KMS-11 (cell line): ENCODE data around the gene FREM1.

Experiments
- H2AFZ ChIP-seq: fragments of 200-600 bp; sonication (generic); 2 replicates; pipeline ENCODE4 v1.6.1; 2016; ENCODE audit warnings: antibody characterized with exemption, mixed run types, low read depth
- H3K27ac ChIP-seq: fragments of 200-600 bp; sonication (generic); 2 replicates; pipeline ENCODE4 v1.6.1; 2016; ENCODE audit warnings: mild to moderate bottlenecking, mixed run types
- H3K27me3 ChIP-seq: fragments of 200-600 bp; sonication (generic); 2 replicates; pipeline ENCODE4 v1.6.1; 2017; ENCODE audit warnings: mild to moderate bottlenecking, low read depth, mixed run types, moderate library complexity; ENCODE audit not compliant: insufficient read depth
- H3K36me3 ChIP-seq: fragments of 200-600 bp; sonication (generic); 2 replicates; pipeline ENCODE4 v1.6.1; 2017; ENCODE audit warnings: mild to moderate bottlenecking, mixed run types; ENCODE audit not compliant: insufficient read depth
- H3K4me1 ChIP-seq: fragments of 200-600 bp; sonication (generic); 2 replicates; pipeline ENCODE4 v1.6.1; 2016; ENCODE audit warnings: mild to moderate bottlenecking, low read depth, mixed run types; ENCODE audit not compliant: poor library complexity, severe bottlenecking
- H3K4me2 ChIP-seq: fragments of 200-600 bp; sonication (generic); 2 replicates; pipeline ENCODE4 v1.7.0; 2016; ENCODE audit warnings: mild to moderate bottlenecking, mixed run types
- H3K4me3 ChIP-seq: fragments of 200-600 bp; sonication (generic); IDR thresholded peaks from 2 replicates; pipeline ENCODE4 v1.6.1; 2017; ENCODE audit warnings: low read depth, low read length, mixed read lengths; ENCODE audit not compliant: insufficient read depth
- H3K79me2 ChIP-seq: fragments of 200-600 bp; sonication (generic); 2 replicates; pipeline ENCODE4 v1.6.1; 2016; ENCODE audit warnings: low read depth, mixed run types; ENCODE audit not compliant: insufficient read depth
- H3K9ac ChIP-seq: fragments of 200-600 bp; sonication (generic); 2 replicates; pipeline ENCODE4 v1.6.1; 2016; ENCODE audit warnings: mild to moderate bottlenecking, mixed run types
- H4K20me1 ChIP-seq: fragments of 200-600 bp; sonication (generic); 2 replicates; pipeline ENCODE4 v1.6.1; 2016; ENCODE audit warnings: mild to moderate bottlenecking, mixed run types; ENCODE audit not compliant: insufficient read depth
- TF ChIP-seq, protein P1 (sequence below): fragments of 200-600 bp; sonication (generic); conservative IDR thresholded peaks from 2 replicates; pipeline ENCODE4 v1.6.1; 2017; ENCODE audit warnings: low read depth, mild to moderate bottlenecking, antibody characterized with exemption, low read length, moderate library complexity, mixed read lengths

Gene FREM1

DNA sequence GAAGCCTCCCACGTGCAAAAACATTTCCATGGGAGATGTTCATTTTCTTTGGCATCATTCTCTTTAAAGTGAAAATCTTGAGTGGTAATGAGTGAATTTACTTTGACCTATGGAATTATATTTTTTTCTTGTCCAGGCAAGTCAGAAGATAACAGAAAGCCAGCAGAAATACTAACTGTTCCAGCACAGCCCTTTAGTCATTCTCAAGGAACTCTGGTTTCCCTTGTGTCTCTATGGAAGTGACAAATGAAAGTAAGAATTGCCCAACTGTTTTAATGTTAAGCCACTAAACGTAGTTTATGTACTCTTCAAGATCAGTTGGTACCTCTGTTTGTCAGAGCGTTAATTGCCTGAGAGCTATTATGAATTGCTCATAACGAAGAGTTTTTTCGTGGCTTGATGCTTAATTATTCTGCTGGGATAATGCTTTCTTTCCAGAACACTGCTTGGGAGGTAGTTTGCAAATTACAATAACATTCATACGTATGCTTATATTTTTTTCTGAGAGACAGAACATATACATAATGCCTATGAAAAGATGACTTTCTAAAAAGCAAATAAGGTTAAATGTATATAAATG is 103.2 kb downstream of the FREM1 start:
- no peak overlapping the region for H3K4me3 ChIP-seq
- no peak overlapping the region for H2AFZ ChIP-seq
- H3K9ac ChIP-seq: no peak overlapping the region
- no peak overlapping the region for H3K27ac ChIP-seq
- no peaks in the 10 kb centered on the region for H3K79me2 ChIP-seq
- H3K4me1 ChIP-seq: no peaks in the 10 kb centered on the region
- no peaks in the 10 kb centered on the region for H3K27me3 ChIP-seq
- H4K20me1 ChIP-seq: no peaks in the 10 kb centered on the region
- H3K36me3 ChIP-seq: no peaks in the 10 kb centered on the region
- TF ChIP-seq, protein P1, sequence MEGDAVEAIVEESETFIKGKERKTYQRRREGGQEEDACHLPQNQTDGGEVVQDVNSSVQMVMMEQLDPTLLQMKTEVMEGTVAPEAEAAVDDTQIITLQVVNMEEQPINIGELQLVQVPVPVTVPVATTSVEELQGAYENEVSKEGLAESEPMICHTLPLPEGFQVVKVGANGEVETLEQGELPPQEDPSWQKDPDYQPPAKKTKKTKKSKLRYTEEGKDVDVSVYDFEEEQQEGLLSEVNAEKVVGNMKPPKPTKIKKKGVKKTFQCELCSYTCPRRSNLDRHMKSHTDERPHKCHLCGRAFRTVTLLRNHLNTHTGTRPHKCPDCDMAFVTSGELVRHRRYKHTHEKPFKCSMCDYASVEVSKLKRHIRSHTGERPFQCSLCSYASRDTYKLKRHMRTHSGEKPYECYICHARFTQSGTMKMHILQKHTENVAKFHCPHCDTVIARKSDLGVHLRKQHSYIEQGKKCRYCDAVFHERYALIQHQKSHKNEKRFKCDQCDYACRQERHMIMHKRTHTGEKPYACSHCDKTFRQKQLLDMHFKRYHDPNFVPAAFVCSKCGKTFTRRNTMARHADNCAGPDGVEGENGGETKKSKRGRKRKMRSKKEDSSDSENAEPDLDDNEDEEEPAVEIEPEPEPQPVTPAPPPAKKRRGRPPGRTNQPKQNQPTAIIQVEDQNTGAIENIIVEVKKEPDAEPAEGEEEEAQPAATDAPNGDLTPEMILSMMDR: no peak
- no peak overlapping the region for H3K4me2 ChIP-seq

DNA sequence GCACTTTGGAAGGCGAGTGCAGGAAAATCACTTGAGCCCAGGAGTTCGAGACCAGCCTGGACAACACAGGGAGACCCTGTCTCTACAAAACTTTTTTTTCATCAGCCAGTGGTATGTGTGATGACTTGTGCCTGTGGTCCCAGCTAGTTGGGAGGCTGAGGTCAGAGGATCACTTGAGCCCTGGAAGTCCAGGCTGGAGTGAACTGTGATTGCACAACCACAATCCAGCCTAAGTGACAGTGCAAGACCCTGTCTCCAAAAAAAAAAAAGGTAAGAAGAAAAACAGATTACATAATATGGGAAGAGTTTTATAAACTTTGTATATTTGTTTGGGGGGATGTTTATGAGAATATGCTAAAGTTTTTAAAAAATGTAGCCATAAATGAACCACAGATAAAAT is 111.2 kb downstream of the FREM1 start:
- Histone ChIP-seq H3K27me3 (no peaks in the 10 kb centered on the region), H3K4me3 (no peak overlapping the region), H3K9ac (no peak overlapping the region), H2AFZ (no peak overlapping the region), H3K36me3 (no peaks in the 10 kb centered on the region), H3K4me2 (no peak overlapping the region), H3K79me2 (no peaks in the 10 kb centered on the region), H3K27ac (no peak overlapping the region), H3K4me1 (no peaks in the 10 kb centered on the region), H4K20me1 (no peaks in the 10 kb centered on the region)
- TF ChIP-seq, protein P1: no peak

DNA sequence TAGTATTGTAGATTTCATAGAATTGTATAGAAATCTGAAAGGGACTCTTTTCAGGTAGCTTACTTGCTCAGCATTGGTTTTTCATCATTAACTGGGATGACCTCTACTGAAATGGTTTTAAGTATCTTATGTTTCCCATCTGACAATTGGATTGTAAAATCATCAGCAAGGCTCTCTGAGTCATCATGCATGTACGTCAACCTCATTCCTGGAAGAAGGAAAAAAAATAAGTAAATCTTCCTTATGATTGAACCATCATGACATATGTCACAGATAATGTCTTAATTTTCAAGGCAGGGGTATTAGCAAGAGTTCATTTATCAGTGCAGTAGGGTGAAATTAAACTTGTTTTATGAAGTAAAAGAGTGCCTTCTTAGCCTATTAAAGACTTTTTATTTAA is 112.8 kb downstream of the FREM1 start:
- TF ChIP-seq, protein P1: no peak
- H3K79me2 ChIP-seq: no peaks in the 10 kb centered on the region

DNA sequence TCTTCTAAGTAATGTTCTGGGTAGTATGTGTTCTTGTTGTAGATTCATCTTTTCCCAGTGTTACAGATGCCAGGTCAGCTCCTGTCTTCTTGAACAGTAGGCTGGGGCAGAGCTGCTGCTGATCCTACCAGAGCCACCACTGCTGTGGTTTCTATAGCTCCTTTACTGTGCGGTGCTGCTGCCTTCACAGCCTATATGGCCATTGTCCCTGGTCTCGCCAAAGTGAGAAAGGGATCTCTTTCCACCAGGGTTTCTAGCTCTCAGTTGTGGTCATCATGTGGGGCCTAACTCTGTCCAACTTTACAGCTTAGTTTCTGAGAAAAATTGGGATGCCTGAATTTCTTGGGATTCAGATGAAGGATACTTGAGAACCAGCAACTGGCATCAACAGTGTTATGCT is 116.8 kb downstream of the FREM1 start:
- H3K4me1 ChIP-seq: no peaks in the 10 kb centered on the region
- H4K20me1 ChIP-seq: no peaks in the 10 kb centered on the region
- H2AFZ ChIP-seq: no peak overlapping the region
- H3K4me3 ChIP-seq: no peak overlapping the region
- H3K27me3 ChIP-seq: no peaks in the 10 kb centered on the region
- TF ChIP-seq, protein P1: no peak
- H3K36me3 ChIP-seq: no peaks in the 10 kb centered on the region
- no peak overlapping the region for H3K27ac ChIP-seq
- H3K79me2 ChIP-seq: no peaks in the 10 kb centered on the region
- H3K9ac ChIP-seq: no peak overlapping the region
- no peak overlapping the region for H3K4me2 ChIP-seq

More for the DNA sequence above, 112.8 kb downstream of the FREM1 start:
- Histone ChIP-seq H3K27me3 (no peaks in the 10 kb centered on the region), H3K4me2 (no peak overlapping the region), H2AFZ (no peak overlapping the region), H3K9ac (no peak overlapping the region), H4K20me1 (no peaks in the 10 kb centered on the region), H3K4me3 (no peak overlapping the region), H3K4me1 (no peaks in the 10 kb centered on the region), H3K27ac (no peak overlapping the region), H3K36me3 (no peaks in the 10 kb centered on the region)
